ENCODE results near the gene FAAP100.

- TF ChIP-seq CTCF (IDR thresholded peaks at IDR 0.05) (no peak), POLR2A (IDR thresholded peaks at IDR 0.05) (no peak)
Observed at GRCh38 chr17:81491761-81492160, 60.4 kb downstream of the FAAP100 start.
